ENCODE data around the gene SLC1A3.
"Not testable (repeated sequence)": the region's sequence is repeated elsewhere in the genome, so short reads cannot be mapped to it uniquely, and the experiment has no call there.

Gene SLC1A3

GRCh38 chr5:36606428-36607113 is at the start of gene SLC1A3:
Gene SLC1A3, plus strand, starts transcription at chr5:36606606. Its CDS starts 1,818 bp downstream, at chr5:36608424.
- DNase-seq: peak; percentile 8

DNA sequence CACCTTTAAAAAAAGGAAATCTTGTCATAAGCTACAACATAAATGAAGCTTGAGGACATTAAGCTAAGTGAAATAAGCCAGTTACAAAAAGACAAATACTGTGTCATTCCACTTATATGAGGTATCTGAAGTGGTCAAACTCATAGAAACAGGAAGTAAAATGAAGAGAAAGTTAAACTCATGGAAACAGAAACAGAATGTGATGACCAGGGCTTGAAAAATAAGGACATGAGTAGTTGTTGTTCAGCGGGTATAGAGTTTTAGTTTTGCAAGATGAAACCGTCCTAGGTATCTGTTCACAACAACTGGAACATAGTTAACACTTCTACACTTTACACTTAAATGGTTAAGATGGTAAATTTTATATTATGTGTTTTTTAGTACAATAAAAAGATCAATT is 47.8 kb upstream of the SLC1A3 start:
- DNase-seq: no peak

DNA sequence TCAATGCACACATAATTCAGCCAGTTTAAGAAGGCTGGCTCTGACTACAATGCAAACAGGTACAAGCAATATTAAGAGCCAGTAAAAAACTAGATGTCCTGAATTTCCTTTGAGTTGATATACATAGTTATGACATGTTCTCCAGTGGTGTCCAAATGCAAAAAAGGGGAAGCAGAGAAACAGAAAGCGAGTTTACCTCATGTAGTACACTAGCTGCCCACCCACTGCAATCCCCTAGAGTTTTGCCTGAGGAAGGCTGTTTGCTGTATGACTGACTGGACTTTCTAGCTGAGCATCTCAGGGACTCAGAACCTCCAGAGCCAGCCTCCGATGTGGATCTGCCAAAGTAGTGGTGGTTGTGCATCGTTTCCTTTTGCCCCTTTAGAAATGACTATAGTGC is 44.8 kb upstream of the SLC1A3 start:
- DNase-seq: no peak

DNA sequence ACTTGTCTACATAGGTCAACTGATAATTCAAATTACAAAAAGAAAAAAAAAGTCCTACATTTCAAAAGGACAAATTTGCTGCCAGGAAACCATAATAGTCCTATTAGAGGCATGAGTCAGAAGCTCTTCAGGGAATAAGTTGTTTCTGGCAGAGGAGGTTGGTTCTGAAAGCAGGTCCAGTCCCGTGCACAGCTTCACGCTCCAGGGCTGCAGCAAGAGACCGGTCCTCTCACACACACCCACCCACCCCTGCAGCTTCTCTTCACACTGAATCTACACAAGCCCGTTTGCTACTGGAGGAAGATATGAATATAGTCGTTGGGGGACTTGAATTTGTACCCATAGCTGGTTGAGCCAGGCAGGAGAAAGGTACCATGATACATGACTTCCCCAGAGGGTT is 36.9 kb upstream of the SLC1A3 start:
- DNase-seq: no peak

- DNase-seq: no peak
Observed at GRCh38 chr5:36570301-36571095, 35.9 kb upstream of the SLC1A3 start.

DNA sequence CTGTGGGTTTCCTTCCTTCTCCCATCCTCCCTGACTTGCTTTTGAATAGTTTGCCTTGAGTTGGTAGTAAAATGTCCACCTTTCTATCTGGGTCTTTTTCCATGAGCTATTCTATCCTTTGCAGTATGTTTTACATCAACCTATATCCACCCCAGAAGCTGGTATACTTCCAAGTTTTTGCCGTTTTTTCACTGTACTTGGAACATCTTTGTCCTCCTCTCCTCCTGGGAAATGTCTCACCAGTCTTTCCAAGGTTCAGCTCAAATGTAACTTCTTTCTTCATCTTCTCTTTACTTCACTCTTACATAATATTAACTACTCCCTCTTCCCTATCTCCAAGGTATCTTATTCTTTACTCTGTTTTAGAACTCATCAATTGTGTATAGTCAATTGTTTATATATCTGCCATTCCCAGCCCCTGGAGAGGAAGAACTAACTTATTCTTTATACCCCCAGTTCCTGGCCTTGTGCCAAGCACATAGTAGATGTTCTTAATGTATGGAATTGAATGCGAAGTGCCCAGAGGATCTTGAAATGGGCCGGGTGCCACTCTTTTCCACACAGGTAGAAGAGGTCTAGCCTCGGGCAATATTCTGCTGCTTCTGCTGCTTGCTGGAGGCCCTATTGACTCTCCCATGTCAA is 34.9 kb upstream of the SLC1A3 start:
- no peak for DNase-seq

DNA sequence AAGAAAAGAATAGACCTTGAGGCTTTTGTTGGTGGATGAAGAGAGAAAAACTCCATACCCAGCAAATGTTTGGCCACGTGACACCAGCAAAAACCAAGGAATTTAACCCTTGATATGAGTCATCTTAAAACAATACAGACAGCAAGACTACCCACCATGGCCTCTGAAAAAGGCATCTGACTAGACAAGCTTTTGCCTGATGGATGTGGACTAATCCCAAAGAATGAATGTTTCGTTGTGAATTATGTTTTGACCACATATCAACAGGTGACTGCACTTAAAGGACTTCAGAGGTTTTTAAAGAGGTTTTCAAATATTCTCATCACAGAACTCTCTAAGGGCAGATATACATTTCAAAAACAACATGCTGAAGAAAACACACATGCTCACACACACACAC is 33.0 kb upstream of the SLC1A3 start:
- no peak for DNase-seq

GRCh38 chr5:36575361-36575781 is 31.0 kb upstream of the SLC1A3 start:
- DNase-seq: no peak

- DNase-seq: no peak
Observed at GRCh38 chr5:36576721-36577120, 29.7 kb upstream of the SLC1A3 start.

DNA sequence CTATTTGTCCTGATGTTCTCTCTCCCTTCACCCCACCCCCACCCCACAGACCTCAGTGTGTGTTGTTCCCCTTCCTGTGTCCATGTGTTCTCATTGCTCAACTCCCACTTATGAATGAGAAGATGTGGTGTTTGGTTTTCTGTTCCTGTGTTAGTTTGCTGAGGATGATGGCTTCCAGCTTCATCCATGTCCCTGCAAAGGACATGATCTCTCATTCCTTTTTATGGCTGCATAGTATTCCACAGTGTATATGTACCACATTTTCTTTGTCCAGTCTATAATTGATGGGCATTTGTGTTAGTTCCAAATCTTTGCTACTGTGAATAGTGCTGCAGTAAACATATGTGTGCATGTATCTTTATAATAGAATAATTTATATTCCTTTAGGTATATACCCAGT is 26.5 kb upstream of the SLC1A3 start:
- not testable (repeated sequence) for DNase-seq

GRCh38 chr5:36581070-36581469 is 25.3 kb upstream of the SLC1A3 start:
- DNase-seq: no peak

GRCh38 chr5:36584009-36584875 is 22.2 kb upstream of the SLC1A3 start:
- DNase-seq: no peak

- DNase-seq: no peak
Observed at GRCh38 chr5:36585701-36586100, 20.7 kb upstream of the SLC1A3 start.

- DNase-seq: no peak
Observed at GRCh38 chr5:36587354-36587753, 19.1 kb upstream of the SLC1A3 start.

DNA sequence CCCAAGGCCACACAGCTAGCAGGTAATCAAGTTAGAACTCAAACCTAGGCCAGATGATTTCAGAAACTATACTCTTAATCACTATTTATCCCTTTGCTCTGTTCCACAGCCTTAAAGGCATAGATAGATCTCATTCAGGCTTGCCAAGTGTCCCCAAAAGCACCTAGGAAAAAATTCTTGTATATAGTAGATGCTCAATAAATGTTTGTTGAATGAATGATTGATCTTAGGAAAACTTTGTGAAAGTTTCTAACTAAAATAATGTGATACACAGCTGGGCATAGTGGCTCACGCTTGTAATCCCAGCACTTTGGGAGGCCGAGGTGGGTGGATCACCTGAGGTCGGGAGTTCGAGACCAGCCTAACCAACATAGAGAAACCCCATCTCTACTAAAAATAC is 16.7 kb upstream of the SLC1A3 start:
- not testable (repeated sequence) for DNase-seq

DNA sequence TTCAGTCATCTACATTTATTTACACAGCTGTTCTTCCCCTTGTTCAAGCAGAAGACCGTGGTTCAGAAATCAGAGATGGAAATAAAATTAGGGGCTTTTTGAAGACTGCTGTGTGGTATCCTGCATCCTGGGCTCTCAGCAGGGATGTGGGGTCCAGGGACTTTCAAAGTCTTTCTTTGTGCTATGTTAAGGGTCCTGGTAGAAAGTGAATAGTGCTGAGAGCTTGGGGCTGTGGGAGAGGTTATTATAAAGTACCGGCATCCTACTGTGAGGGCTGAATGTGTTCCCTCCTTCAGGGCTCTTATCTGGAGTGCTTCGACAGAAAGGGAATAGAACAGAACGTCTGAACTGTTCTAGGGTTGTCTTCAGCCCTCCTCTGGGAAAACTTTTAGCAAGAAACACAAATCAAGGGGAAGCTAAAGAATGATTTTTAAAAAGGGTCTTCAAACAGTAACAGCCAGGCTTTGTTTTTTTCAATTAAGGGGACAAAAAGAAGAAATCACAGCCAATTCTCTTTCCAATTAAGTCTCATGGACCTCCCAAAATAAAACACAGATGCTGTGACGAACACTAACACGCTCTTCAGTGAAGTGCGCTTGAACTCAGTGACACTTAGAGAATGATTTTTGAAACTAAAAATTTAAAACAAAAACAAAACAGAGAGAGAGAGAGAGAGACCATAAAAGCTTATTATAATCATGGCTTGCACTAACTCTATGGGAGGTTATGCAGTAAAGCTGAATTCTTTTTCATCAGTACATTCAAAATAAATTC is 15.7 kb upstream of the SLC1A3 start:
- DNase-seq: no peak

- no peak for DNase-seq
Observed at GRCh38 chr5:36593867-36594266, 12.5 kb upstream of the SLC1A3 start.

DNA sequence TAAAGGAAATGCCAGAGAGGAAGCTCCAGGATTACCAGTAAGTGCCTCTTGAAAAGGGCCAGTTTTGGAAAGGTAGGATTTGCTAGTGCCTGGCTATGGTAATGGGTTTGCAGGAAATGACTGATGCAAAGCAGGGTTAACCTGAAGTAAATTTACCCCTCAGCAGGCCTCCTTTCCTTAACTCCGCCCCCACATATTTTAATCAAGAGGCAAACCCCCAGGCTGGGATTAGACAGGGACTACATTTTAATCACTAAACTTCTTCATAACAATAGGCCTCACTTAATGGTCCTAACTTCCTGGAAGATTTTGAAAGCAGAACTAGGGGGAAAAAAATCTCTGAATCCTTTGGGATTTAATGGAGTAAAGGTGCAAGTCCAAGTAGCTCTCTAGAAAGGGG is 10.2 kb upstream of the SLC1A3 start:
- DNase-seq: no peak

DNA sequence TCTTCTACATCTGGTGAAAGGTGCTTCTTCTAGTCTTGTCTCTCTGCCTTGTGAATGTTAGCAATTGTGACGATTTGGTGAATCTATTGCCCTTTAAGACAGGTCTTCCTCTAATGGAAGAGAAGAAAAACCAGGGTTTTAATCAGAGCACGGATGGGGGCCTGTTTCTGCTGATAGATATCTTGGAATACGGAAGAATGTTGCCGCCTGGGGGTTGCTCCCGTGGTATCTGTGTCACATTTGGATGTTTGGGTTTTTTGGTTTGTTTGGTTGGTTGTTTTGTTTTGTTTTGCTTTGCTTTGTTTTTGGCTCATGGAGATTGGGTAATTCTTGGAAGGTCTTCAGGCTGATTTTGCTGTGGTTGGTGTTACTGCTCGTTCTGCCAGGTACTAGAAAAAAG is 9.7 kb upstream of the SLC1A3 start:
- DNase-seq: no peak

- no peak for DNase-seq
Observed at GRCh38 chr5:36598045-36598444, 8.4 kb upstream of the SLC1A3 start.

DNA sequence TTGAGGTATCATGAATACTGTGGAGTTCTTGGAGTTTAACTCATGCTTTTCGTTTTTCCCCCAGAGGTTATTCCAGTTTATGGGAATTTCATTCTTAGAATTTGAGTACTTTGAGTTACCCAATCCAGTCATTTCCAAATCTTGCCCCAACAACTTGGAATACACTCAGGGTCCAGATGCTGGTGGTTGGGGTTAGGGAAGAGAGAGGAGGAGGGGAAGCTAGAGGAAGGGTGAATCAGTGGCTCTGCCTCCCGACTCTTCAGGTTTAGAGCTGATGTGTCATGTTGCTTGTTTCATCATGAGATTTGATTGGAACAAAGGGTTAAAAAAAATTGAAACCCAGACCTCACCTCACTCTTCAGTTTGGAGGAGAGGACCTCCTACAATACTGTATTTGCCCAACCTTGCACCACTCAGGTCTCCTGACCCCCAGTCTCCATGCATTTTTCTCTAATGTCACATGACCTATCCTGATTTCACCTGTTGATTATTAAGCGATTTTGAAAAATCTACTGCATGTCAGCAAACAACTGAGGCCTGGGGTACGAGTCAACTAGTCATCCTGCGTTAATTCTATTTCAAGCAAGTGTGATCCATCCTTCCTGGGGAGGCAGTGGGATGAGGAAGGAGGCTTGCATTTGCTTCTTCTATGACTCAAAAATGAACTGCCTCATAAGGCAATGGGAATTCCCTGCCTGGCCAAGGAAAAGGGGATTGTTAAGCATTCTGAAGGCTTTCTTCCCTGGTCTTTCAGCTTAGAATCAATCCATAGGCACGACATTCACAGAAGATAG is 6.2 kb upstream of the SLC1A3 start:
- no peak for DNase-seq
